NCI-H1930 (cell line): ENCODE data around the gene RGS1.
"Not testable (repeated sequence)": the region's sequence is repeated elsewhere in the genome, so short reads cannot be mapped to it uniquely, and the experiment has no call there.

Experiments used
- DNase-seq, 2 experiments: peaks; one replicate each; lab custom pipeline; 2025; lab: John Stamatoyannopoulos, UW

Gene RGS1

DNA sequence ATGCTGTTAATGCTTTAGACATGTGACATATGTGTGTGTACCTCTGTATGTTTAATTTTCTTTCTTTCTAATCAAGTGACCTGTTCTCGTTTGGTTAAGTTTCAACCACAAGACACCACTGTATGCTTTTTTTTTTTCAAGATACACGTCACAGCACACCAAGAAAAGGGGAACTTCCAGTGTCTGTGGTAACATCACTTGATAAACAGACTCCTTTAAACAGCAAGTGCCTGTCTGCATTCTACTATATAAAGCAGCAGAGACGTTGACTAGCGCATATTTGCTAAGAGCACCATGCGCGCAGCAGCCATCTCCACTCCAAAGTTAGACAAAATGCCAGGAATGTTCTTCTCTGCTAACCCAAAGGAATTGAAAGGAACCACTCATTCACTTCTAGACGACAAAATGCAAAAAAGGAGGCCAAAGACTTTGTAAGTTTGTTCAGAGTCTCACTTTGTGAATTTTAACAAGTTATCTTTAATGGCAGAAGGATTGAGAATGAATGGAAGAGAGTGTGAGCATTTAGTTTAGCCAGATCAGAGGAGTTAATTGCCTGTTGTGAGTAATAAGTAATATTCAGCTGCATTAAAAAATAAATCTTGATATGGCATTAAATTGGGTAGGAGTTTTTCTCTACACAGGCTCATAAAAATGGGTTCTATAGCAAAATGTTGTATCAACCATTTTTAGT, at the start of gene RGS1:
RGS1 (plus strand) TSS at position 275 of the 691 bp plus-strand sequence; CDS start at position 295, 20 bp downstream.
- DNase-seq, result no peak

GRCh38 chr1:192527111-192527795, 48.3 kb upstream of the RGS1 start:
- DNase-seq, result no peak

GRCh38 chr1:192527950-192528349, 47.6 kb upstream of the RGS1 start:
- no peak for DNase-seq

DNA sequence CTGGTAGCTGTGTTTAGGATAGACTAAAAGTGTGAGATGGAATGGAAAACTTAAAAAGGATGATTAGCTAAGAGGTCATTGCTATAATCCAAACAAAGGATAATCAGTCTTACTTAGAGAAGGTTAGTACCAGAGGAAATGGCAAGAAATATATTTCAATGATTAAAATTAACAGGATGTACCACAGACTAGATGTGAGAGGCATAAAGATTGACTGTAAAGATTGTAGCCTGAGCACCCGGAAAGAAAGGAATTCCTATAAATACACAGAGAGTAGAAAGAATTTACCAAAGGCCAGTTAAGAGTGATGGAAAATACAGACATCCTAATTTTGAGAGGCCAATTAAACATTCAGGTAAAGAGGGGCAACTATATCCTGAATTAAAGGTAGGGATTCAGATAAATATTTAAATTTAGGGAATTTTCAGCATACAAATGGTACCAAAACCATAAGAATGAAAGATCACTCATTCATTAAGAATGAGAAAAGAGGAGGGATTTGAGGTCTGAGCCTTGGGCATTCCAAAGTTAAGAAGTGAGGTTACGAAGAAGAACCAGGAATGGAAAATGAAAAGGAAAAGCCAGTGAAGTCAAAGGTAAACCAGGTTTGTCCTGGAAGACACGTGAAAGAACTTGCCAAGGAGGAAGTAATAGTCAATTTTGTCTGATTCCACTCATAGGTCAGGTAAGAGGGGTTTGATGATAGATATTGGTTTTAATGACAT, 46.4 kb upstream of the RGS1 start:
- DNase-seq, result no peak

DNA sequence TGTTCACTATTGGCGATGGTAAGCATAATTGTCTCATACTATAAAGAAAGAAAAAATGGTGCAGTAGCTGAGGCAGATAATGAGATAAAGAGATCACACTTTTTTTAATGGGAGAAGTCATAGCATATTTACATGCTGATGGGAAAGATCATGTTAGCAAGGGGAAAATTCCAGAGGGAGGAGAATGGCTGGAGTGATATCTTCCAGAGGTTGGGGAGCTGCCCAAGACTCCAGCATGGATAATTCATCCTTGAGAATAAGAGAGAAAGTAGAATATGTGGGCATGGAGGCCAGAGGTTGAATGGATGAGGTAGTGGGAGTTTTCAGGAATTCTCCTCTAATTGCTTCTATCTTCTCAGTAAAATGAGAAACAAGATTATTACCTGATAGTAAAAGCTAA, 45.8 kb upstream of the RGS1 start:
- no peak for DNase-seq

DNA sequence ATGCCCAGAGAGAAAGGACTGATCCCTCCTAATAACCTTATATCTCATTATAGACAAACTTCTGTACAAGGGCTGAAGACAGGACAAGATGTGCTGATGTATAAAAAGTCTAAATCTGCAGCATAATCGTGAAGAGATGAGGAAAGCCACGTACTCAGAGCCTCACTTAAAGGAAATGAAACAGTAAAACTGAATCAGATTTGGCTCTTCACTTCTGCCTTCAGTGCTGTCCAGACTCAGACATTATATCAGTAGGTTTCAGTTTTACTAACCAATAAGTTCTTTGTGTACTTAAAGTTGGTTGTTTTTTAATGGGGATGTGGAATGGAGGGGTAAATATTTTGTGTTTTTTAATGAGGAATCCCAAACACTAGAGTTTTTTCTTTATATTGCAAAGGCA, 45.3 kb upstream of the RGS1 start:
- DNase-seq, result no peak

DNA sequence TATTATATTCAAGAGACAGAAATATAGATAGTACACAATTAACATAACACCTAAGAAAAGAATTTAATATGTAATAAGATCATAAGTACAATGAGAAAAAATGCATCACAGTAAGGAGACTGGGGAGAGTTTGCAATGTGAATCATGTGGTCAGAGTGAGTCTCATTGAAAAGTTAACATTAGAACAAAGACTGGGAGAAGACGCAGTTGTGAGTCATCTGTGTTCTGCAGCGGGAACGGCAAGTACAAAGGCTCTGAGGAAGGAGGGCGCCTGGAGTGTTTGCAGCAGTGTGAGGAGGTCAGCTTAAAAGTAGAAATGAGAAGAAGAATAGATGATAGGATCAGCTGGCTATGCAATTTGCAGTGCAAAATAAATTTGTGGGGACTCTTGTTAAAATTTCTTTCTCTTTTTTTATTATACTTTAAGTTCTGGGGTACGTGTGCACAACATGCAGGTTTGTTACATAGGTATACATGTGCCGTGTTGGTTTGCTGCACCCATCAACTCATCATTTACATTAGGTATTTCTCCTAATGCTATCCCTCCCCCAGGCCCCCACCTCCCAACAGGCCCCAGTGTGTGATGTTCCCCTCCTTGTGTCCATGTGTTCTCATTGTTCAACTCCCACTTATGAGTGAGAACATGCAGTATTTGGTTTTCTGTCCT, 44.4 kb upstream of the RGS1 start:
- DNase-seq, result not testable (repeated sequence)

DNA sequence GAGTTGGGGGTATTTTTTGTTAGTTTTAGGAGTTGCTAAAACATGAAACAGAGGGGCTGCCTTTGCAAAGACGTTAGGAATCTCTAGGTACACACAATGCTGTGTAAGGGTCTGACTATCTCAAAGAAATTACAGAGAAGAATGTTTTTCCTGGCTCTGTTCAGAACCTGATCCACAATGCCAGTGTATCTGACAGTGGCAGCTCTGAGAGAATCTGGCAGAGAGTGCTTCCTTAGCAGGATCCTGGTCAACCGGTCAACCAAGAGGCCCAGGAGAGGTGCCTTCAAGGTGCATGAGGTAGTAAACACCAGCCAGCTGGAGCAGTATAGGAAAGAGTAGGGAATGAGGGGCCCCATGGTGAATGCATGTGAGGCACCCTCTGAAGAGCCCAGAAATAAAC, 40.9 kb upstream of the RGS1 start:
- DNase-seq, result no peak

GRCh38 chr1:192535916-192536664, 39.5 kb upstream of the RGS1 start:
- DNase-seq, result no peak

- DNase-seq, result no peak
Measured at GRCh38 chr1:192538407-192539296, 36.9 kb upstream of the RGS1 start.

DNA sequence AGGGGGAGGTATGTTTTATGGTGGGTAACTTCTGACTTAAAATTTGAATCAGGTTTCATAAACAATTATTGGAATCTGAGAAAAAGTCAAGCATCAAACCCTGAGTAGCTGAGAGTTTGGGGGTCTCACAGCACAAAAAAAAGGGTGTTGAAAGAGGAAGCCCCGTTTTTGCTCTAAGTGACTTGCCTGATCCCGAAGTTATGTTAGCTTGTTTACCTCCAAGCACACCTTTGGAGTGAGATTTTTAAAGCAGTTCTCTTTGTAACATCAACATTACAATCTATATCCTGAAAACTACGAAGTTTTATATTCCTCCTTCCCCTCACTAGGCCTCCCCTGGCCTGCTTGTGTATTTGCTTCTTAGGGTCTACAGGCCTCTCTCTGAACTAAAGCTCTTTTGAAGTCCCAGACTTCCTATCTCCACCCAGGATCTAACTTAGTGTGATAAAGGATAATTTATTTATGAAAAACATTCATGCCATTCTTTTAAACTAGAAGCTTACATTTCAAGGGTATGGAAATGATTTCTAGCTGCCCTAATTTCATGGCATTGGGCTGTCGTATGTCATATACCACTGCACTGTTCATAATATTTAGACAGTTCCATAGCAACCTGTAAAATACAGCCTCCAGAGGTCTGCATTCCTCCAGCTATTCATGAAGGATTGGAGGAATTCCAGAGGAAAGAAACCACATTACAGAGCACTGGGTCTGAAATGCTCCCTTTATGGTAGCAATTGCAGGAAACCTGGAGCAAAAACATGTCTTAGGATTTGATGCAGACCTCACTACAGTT, 36.1 kb upstream of the RGS1 start:
- no peak for DNase-seq

GRCh38 chr1:192543445-192543844, 32.1 kb upstream of the RGS1 start:
- DNase-seq, result no peak

DNA sequence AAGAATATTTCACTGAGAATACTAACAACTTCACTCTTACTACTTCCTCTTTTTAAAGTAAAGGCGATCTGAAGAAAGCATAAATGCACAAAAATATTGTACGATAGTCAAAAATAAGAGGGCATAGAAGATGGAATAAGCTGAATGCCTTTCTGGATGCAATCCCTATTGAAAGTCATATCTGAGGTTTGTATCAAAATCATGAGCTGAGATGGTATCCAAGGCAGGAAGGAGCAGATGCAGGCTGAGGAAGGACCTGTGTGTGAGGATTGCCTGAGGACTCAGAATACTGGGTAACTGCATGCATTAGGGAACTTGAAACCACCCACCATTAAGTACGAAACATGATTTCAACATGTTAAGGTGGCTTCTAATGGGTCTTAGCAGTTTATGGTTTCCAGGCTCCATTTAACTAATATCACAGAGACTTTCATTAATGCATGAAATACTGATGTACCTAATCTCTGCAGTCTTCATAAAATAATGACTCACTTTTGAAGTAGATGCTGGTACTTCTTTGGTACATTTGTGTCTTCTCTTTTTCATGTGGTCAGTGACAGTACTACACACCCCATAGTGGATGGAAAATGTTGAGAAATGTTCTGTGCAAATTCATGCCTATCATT, 29.6 kb upstream of the RGS1 start:
- no peak for DNase-seq

DNA sequence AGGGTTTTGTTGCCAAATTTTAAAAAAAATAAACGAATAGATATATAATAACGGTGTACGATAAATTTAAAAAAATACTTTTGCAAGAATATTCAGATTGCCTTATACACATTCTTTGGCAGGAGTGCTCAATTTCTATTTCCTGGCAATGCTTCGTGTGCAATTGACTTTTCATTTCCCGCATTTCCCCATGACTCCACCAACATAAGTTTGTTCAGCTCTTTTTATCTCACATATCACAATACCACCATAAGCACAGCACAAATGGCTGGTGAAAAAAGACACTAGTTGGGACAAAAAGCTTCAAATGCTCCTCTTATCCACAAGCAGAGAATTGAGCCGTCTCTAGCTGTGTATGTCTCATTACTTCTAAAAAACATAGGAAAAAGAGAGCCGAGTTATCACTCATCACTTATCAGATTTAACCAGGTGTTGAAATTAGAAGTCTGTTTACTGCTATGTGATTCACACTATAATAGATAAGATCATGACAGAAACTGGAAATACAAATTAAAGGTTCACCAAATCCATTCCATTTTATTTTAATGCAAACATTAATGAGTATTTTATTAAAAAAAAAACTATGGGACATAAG, 28.9 kb upstream of the RGS1 start:
- DNase-seq, result no peak

DNA sequence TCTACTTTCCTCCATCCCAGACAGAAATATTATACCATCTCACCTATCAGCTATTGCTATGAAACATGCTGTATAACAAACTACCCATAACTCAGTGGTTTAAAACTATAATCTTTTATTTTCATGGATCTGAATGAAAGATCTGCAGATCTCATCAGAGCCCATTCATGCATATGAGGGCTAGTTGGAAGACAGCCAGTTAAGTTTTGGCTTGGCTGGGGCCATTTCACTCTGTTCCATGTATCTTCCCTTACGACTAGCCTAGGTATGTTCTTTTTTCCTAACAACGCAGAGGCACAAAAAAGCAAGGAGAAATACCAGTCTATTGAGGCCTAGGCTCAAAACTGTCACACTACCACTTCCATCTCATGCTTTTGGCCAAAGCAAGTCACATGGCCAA, 28.1 kb upstream of the RGS1 start:
- DNase-seq, result no peak

DNA sequence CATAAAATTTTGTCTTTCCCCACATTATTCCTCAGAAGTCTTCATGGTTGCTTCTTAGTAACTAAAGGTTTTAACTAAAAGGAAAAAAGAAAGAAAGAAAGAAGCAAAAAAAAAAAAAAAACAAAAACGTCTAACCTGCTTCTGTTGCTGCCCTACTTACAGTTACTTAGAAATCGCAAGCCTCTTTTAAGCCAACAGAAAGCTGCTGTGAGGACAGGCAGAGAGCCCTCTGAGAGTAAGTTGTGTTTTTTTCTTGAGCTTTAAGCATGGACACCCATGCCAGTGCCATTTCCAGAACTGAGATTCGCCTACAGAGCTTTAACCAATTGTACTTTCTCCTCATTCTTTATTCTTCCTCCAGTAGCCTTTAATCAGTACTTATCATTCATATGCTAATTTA, 25.6 kb upstream of the RGS1 start:
- no peak for DNase-seq

DNA sequence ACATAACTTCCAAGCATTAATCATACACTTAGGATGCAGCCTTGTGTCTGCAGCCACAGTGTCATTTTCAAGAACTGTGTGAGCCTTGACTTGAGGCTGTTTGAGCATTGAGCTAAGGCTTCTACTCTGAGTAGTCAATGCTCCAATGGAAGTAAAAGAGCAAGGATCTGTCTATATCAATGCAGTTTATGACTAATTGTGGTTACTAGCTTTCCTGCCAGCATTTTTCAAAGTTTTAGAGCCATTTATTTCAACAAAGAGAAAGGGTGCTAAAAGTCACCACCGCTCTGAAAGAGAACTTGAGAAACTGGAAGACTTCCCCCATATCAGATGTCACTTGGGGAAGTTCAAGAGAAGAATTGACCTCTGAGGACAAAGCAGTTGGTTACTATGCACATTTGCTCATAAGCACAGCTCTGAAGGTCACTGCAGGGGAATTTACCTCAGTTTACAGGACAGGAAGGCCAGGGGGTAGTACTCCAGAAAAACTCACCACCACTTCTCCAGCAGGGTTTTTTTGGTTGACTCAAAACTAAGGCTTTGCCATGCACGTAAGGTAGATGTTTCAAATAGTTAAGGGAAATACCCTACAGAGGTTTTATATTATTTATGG, 24.5 kb upstream of the RGS1 start:
- no peak for DNase-seq

DNA sequence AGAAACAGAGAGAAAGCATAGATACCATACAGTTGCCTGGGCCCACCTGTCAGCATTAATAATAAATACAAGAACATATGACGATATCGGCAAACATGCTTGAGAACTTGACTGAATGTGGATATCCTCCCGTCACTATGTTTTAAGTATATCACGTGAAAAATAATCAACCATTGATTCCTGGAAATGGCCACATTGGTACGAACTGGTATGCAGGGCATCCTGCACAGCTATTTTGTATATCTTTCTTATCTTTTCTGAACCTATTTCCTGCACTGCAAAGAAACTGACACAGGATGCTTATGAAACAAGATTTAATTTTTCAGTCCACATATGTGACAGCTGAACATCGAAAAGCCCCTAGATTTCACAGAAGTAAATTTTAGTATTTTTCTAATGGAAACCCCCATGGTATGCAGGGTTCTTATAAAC, 22.8 kb upstream of the RGS1 start:
- no peak for DNase-seq

GRCh38 chr1:192553741-192554140, 21.8 kb upstream of the RGS1 start:
- no peak for DNase-seq
